ENCODE data around the gene OPN1SW. TPM values are rescaled to one million over a fixed set of nuclear protein-coding genes. Genes with fewer than 3 reads are reported as not detected.

Gene OPN1SW
- total and polyA plus RNA-seq, 4 donors: not detected

DNA sequence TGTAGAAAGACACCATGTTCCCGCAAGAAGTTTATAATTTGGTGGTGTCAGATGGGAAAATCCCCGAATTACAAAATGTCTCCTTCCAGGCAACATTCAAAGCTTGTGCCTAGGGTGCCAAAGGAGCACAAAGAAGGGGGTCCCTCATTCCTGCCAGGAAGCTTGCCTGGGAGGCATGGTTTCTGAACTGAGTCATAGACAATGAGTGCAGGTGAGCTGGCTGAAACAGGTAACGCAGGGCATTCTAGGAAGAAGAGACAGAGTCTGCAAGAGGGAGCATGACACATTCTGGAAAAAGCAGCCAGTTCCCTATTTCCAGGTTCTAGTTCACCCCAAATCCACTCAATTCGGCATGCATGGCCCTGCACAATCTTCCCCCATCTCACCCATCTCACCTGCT lies 48.4 kb downstream of the OPN1SW start:
- Histone ChIP-seq H3K4me1 (ENCODE audit: control insufficient read depth in 1 of 2, insufficient read depth in 2 of 2, low read length in 2 of 2) (no peaks in the 10 kb centered on the region), H3K9me3 (ENCODE audit: control insufficient read depth, low read length) (no peaks in the 10 kb centered on the region), H3K4me3 (ENCODE audit: low read length in 2 of 2) (no peak overlapping the region), H3K27me3 (ENCODE audit: control insufficient read depth in 1 of 2, insufficient read depth in 2 of 2, low read length in 1 of 2) (no peaks in the 10 kb centered on the region), H3K27ac (ENCODE audit: low read depth in 1 of 2, low read length in 2 of 2) (no peak overlapping the region), H3K36me3 (ENCODE audit: control insufficient read depth in 1 of 2, insufficient read depth in 2 of 2, low read length in 1 of 2) (no peaks in the 10 kb centered on the region)
- no peak for DNase-seq
- WGBS, 2 donors: 97 to 99% methylated on average over 4 of the region's 4 CpGs
- no peak for ATAC-seq (ENCODE audit: low FRiP score)
- intact Hi-C loops (cut with DNase I): loop anchor here in 1 of 2 donors (10.0 kb wide), 1 partner anchor 52 kb away; the partner anchor contains the start of gene GARIN1A

DNA sequence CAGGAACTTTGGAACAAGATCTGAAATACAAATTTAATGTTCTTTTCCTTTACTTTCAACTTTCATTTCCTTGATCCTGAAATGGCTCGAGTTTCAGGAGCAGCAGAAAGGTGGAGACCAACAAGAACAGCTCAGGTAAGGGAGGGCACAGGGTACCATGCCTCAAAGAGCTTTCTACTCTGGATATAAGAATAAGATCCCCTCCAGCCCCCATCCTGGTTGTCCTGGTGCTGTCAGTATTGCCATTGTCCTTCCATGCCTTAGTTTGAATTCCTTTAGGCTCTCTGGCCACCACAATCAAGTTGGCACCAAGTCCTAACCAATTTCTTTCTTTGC lies 48.9 kb downstream of the OPN1SW start:
- Histone ChIP-seq H3K27me3 (ENCODE audit: control insufficient read depth in 1 of 2, insufficient read depth in 2 of 2, low read length in 1 of 2) (no peaks in the 10 kb centered on the region), H3K9me3 (ENCODE audit: control insufficient read depth, low read length) (no peaks in the 10 kb centered on the region), H3K36me3 (ENCODE audit: control insufficient read depth in 1 of 2, insufficient read depth in 2 of 2, low read length in 1 of 2) (no peaks in the 10 kb centered on the region), H3K27ac (ENCODE audit: low read depth in 1 of 2, low read length in 2 of 2) (no peak overlapping the region), H3K4me1 (ENCODE audit: control insufficient read depth in 1 of 2, insufficient read depth in 2 of 2, low read length in 2 of 2) (no peaks in the 10 kb centered on the region), H3K4me3 (ENCODE audit: low read length in 2 of 2) (no peak overlapping the region)
- no peak for ATAC-seq (ENCODE audit: low FRiP score)
- intact Hi-C loops (cut with DNase I): loop anchor here in 1 of 2 donors (10.0 kb wide), 1 partner anchor 52 kb away; the partner anchor contains the start of gene GARIN1A
- WGBS, 2 donors: 61 to 66% methylated on average over 1 of the region's 1 CpG
- DNase-seq: no peak

DNA sequence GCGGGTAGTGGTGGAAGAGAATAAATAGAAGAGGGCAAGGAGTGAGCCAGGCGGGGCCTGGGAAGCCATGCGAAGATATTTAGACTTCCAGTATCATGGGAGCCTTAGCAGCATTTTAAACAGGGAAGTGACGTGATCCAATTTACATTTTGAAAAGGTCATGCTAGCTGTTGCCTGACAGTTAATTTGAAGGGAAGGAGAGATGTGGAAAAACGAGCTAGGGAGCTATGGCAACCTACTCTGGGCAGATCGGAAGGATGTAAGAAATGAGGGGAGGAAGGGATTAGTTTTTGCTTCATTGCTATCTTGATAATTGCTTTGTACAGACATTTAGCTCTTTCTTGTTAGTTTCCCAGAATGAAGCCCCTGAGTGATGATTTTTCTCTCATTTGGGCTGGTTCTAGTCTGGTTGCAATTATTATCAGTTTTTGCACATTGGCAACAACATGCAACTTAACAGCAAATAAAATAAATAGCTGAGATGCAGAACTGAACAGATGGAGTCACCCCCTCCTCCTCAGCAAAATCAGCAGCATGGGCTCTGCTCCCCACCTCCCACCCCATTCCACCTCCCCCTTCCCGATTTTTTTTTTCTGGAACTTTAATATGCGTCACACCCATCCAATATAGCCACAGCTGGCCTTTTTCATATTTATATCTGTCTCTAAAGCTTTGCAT lies 49.4 kb downstream of the OPN1SW start:
- intact Hi-C loops (cut with DNase I): loop anchor here in 1 of 2 donors (10.0 kb wide), 1 partner anchor 51 kb away; the partner anchor contains the start of gene GARIN1A
- Histone ChIP-seq H3K4me3 (ENCODE audit: low read length in 2 of 2) (no peak overlapping the region), H3K9me3 (ENCODE audit: control insufficient read depth, low read length) (no peaks in the 10 kb centered on the region), H3K27ac (ENCODE audit: low read depth in 1 of 2, low read length in 2 of 2) (no peak overlapping the region), H3K4me1 (ENCODE audit: control insufficient read depth in 1 of 2, insufficient read depth in 2 of 2, low read length in 2 of 2) (no peaks in the 10 kb centered on the region), H3K36me3 (ENCODE audit: control insufficient read depth in 1 of 2, insufficient read depth in 2 of 2, low read length in 1 of 2) (no peaks in the 10 kb centered on the region), H3K27me3 (ENCODE audit: control insufficient read depth in 1 of 2, insufficient read depth in 2 of 2, low read length in 1 of 2) (no peaks in the 10 kb centered on the region)
- no peak for DNase-seq
- ATAC-seq (ENCODE audit: low FRiP score): no peak
- 84 to 85% methylated on average over 8 of the region's 8 CpGs for WGBS, 2 donors

DNA sequence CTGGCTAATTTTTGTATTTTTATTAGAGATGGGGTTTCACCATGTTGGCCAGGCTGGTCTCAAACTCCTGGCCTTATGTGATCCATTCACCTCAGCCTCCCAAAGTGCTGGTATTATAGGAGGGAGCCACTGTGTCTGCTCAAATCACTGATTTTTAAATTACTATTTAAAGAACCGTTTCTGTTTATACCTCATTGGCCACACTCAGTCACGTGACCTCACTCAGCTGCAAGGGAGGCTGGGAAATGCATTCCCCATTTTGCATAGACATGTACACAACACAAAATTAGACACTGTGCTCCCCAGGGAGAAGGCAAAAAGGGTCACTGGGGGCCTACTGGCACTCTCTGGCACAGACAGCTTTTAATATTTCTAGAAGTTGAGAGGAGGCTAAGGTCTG lies 50.1 kb downstream of the OPN1SW start:
- Histone ChIP-seq H3K4me1 (ENCODE audit: control insufficient read depth in 1 of 2, insufficient read depth in 2 of 2, low read length in 2 of 2) (no peaks in the 10 kb centered on the region), H3K4me3 (ENCODE audit: low read length in 2 of 2) (no peak overlapping the region), H3K9me3 (ENCODE audit: control insufficient read depth, low read length) (no peaks in the 10 kb centered on the region), H3K36me3 (ENCODE audit: control insufficient read depth in 1 of 2, insufficient read depth in 2 of 2, low read length in 1 of 2) (no peaks in the 10 kb centered on the region), H3K27ac (ENCODE audit: low read depth in 1 of 2, low read length in 2 of 2) (no peak overlapping the region), H3K27me3 (ENCODE audit: control insufficient read depth in 1 of 2, insufficient read depth in 2 of 2, low read length in 1 of 2) (no peaks in the 10 kb centered on the region)
- ATAC-seq (ENCODE audit: low FRiP score) (no peak), DNase-seq (no peak)
- intact Hi-C loops (cut with DNase I): loop anchor here in 1 of 2 donors (10.0 kb wide), 1 partner anchor 51 kb away; the partner anchor contains the start of gene GARIN1A
- WGBS, 2 donors: 90 to 91% methylated on average over 2 of the region's 2 CpGs

DNA sequence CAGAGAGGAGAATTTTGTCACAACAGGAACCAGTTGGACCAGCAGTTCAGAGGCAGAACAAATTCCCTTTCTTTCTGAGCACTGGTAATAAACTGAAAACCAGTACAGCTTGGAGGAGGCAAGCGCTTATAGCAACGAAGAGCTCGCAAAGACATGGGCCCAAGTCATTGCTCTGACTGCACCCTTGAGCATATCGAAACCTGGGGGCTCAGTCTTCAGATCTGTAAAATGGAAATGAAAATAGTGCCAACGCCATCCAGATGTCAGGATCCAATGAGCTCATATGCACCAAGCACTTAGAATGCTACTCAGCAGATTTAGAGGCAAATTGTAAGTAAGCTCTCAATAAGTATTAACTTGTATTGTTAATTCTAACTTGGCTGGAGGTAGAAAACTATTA lies 50.9 kb downstream of the OPN1SW start:
- H3K36me3 ChIP-seq (ENCODE audit: control insufficient read depth in 1 of 2, insufficient read depth in 2 of 2, low read length in 1 of 2): no peaks in the 10 kb centered on the region
- WGBS, 2 donors: 80 to 92% methylated on average over 5 of the region's 5 CpGs
- H3K27me3 ChIP-seq (ENCODE audit: control insufficient read depth in 1 of 2, insufficient read depth in 2 of 2, low read length in 1 of 2): no peaks in the 10 kb centered on the region
- no peak for DNase-seq
- no peak overlapping the region for H3K27ac ChIP-seq (ENCODE audit: low read depth in 1 of 2, low read length in 2 of 2)
- no peak overlapping the region for H3K4me3 ChIP-seq (ENCODE audit: low read length in 2 of 2)
- H3K4me1 ChIP-seq (ENCODE audit: control insufficient read depth in 1 of 2, insufficient read depth in 2 of 2, low read length in 2 of 2): no peaks in the 10 kb centered on the region
- H3K9me3 ChIP-seq (ENCODE audit: control insufficient read depth, low read length): no peaks in the 10 kb centered on the region
- ATAC-seq (ENCODE audit: low FRiP score): no peak
- intact Hi-C loops (cut with DNase I): loop anchor here in 1 of 2 donors (10.0 kb wide), 1 partner anchor 50 kb away; the partner anchor contains the start of gene GARIN1A

Other genes starting within 250 kb of the OPN1SW start
- 1 to 10 TPM; 6.1 to 7.4 TPM for gene GARIN1A, start 103.5 kb downstream of the OPN1SW start, total RNA-seq
- 1 to 10 TPM; 1.3 to 1.8 TPM for gene GARIN1A, start 103.5 kb downstream of the OPN1SW start, polyA plus RNA-seq
- 100 to 1,000 TPM; 206 to 267 TPM for gene CALU, start 36.4 kb downstream of the OPN1SW start, total RNA-seq
- gene CALU, start 36.4 kb downstream of the OPN1SW start, polyA plus RNA-seq: 100 to 1,000 TPM; 145 to 164 TPM
- gene CCDC136, start 16.2 kb upstream of the OPN1SW start, total RNA-seq: 10 to 100 TPM; 18.3 to 29.5 TPM
- 1 to 10 TPM; 7.5 to 8.9 TPM for gene CCDC136, start 16.2 kb upstream of the OPN1SW start, polyA plus RNA-seq
- 100 to 1,000 TPM; 135 to 245 TPM for gene FLNC, start 54.6 kb upstream of the OPN1SW start, total RNA-seq
- gene FLNC, start 54.6 kb upstream of the OPN1SW start, polyA plus RNA-seq: 10 to 100 TPM in 1 of 2 donors, 1 to 10 TPM in 1; 7.8 to 18.3 TPM
- 10 to 100 TPM; 83.7 to 84.8 TPM for gene ATP6V1F, start 87.1 kb upstream of the OPN1SW start, total RNA-seq
- 100 to 1,000 TPM; 120 to 270 TPM for gene ATP6V1F, start 87.1 kb upstream of the OPN1SW start, polyA plus RNA-seq
- 1 to 10 TPM; 2.1 to 6.1 TPM for gene KCP, start 134.9 kb upstream of the OPN1SW start, total RNA-seq
- under 1 TPM in 1 of 2 donors, not detected in 1; 0.15 TPM for gene KCP, start 134.9 kb upstream of the OPN1SW start, polyA plus RNA-seq
- 10 to 100 TPM in 1 of 2 donors, 1 to 10 TPM in 1; 9.6 to 15.5 TPM for gene IRF5, start 162.1 kb upstream of the OPN1SW start, total RNA-seq
- 1 to 10 TPM; 4.0 to 7.8 TPM for gene IRF5, start 162.1 kb upstream of the OPN1SW start, polyA plus RNA-seq